HepG2 (cell line): ENCODE results near the gene ATP8A2. TPM values are rescaled to one million over a fixed set of nuclear protein-coding genes. Genes with fewer than 3 reads are reported as not detected.

ENCODE experiments used
- ATAC-seq: fragments of 200-7000 bp; cut with Tn5 transposase; 3 replicates; pipeline ENCODE4 v1.9.1; 2020; ENCODE audit warnings: mild to moderate bottlenecking, moderate library complexity
- BruUV-seq: library from RNA; stranded (reverse); fragments of 400-500 nt; replicated peaks from 2 replicates; lab custom pipeline; 2021; lab: Mats Ljungman, UMichigan
- CTCF ChIA-PET: fragments of 300-600 bp; formaldehyde crosslinking; extraction: SDS; loops from one replicate; lab custom pipeline; 2021; ENCODE audit warnings: low total read pairs, inconsistent platforms, low intra/inter-chr PET ratio; lab: Yijun Ruan, JAX
- POLR2A ChIA-PET: fragments of 350-600 bp; sonication (Branson Sonifier 250); formaldehyde crosslinking; loops from one replicate; lab custom pipeline; 2020; ENCODE audit warnings: antibody characterized with exemption, inconsistent platforms; lab: Yijun Ruan, JAX
- DNase-seq: peaks from one replicate; pipeline ENCODE4 v3.0.0-alpha.2; 2015; ENCODE audit warnings: low spot score
- FAIRE-seq: peaks from 3 replicates; lab custom pipeline; 2011; peaks lifted over from hg19 to GRCh38; lab: Jason Lieb, UNC
- H2AFZ ChIP-seq: one replicate; pipeline ENCODE4 v1.6.1; 2011; ENCODE audit warnings: low read length, inconsistent platforms
- H3K27ac ChIP-seq: fragments of 300-600 bp; 3 replicates; pipeline ENCODE4 v1.8.0; 2011; ENCODE audit warnings: mixed run types, mild to moderate bottlenecking, mixed read lengths, low read length, inconsistent platforms; ENCODE audit not compliant: insufficient read depth; ENCODE audit errors: extremely low read length
- H3K27me3 ChIP-seq, 2 experiments: fragments of 200-600 bp in 1 of 2; 2 replicates in 1 of 2; 3 replicates in 1 of 2; pipeline versions ENCODE4 v1.6.0 to v1.8.0; 2011; ENCODE audit warnings: low read length in 2 of 2, mild to moderate bottlenecking in 2 of 2, moderate library complexity in 2 of 2, inconsistent platforms in 1 of 2; ENCODE audit not compliant: insufficient read depth in 2 of 2, control insufficient read depth in 1 of 2
- H3K36me3 ChIP-seq, 2 experiments: fragments of 200-600 bp in 1 of 2; replicated peaks in 1 of 2; 2 replicates in 1 of 2; 3 replicates in 1 of 2; pipeline versions ENCODE4 v1.5.1 to v1.8.0; 2011; ENCODE audit warnings: low read length in 2 of 2, inconsistent platforms in 1 of 2; ENCODE audit not compliant: insufficient read depth in 2 of 2, control insufficient read depth in 1 of 2
- H3K4me1 ChIP-seq: 2 replicates; pipeline ENCODE4 v1.5.1; 2012; ENCODE audit warnings: low read length, inconsistent platforms; ENCODE audit not compliant: insufficient read depth
- H3K4me2 ChIP-seq: 2 replicates; pipeline ENCODE4 v1.6.0; 2011; ENCODE audit warnings: low read depth, low read length, inconsistent platforms
- H3K4me3 ChIP-seq, 3 experiments: fragments of 200-600 bp in 1 of 3; sonication (generic), shearing (Covaris generic) in 1 of 3; replicated peaks in 1 of 3; 2 replicates each; pipeline ENCODE4 v1.5.1; 2011 to 2016; ENCODE audit warnings: low read length in 3 of 3, inconsistent platforms in 2 of 3, low read depth in 2 of 3, mild to moderate bottlenecking in 2 of 3, control low read depth in 1 of 3, mixed read lengths in 1 of 3; ENCODE audit not compliant: insufficient read depth in 1 of 3
- H3K79me2 ChIP-seq: one replicate; pipeline ENCODE4 v1.6.1; 2011; ENCODE audit warnings: low read length, inconsistent platforms; ENCODE audit not compliant: insufficient read depth
- H3K9ac ChIP-seq: 2 replicates; pipeline ENCODE4 v1.6.0; 2011; ENCODE audit warnings: mild to moderate bottlenecking, low read depth, low read length, inconsistent platforms; ENCODE audit not compliant: insufficient read depth
- H3K9me3 ChIP-seq: 2 replicates; pipeline ENCODE4 v1.5.1; 2012; ENCODE audit warnings: mild to moderate bottlenecking, low read length
- H4K20me1 ChIP-seq: 2 replicates; pipeline ENCODE4 v1.6.0; 2011; ENCODE audit warnings: inconsistent platforms, mild to moderate bottlenecking, low read length, moderate library complexity; ENCODE audit not compliant: insufficient read depth
- E2F5 ChIP-seq: sonication (generic); formaldehyde crosslinking; conservative IDR thresholded peaks from 2 replicates; pipeline ENCODE4 v1.4.0; 2020; ENCODE audit warnings: missing genetic modification reagents
- NBN ChIP-seq: fragments of 450-650 bp; conservative IDR thresholded peaks from 2 replicates; pipeline ENCODE4 v1.6.1; 2017
- NCOR1 ChIP-seq: fragments of 200-600 bp; sonication (generic); IDR thresholded peaks from 2 replicates; pipeline ENCODE4 v1.7.0; 2017; ENCODE audit warnings: antibody characterized with exemption, low read length, borderline replicate concordance
- PATZ1 ChIP-seq: sonication (generic); formaldehyde crosslinking; IDR thresholded peaks from 2 replicates; pipeline ENCODE4 v1.4.0; 2020; ENCODE audit warnings: missing genetic modification reagents
- SRSF9 ChIP-seq: fragments of 200-400 bp; formaldehyde crosslinking; IDR thresholded peaks from 2 replicates; pipeline ENCODE4 v1.6.1; 2018; ENCODE audit warnings: borderline replicate concordance, mild to moderate bottlenecking, low read depth, low read length; ENCODE audit not compliant: insufficient read depth, poor library complexity, severe bottlenecking
- TCF7L2 ChIP-seq: IDR thresholded peaks from 2 replicates; pipeline ENCODE4 v1.6.1; 2011; ENCODE audit warnings: mild to moderate bottlenecking, low read depth, low read length, moderate library complexity
- ZBTB34 ChIP-seq: sonication (generic); formaldehyde crosslinking; IDR thresholded peaks from 2 replicates; pipeline ENCODE4 v1.8.0; 2022; ENCODE audit warnings: mild to moderate bottlenecking, missing genetic modification reagents
- ZBTB42 ChIP-seq: sonication (generic); formaldehyde crosslinking; IDR thresholded peaks from 2 replicates; pipeline ENCODE4 v1.5.0; 2020; ENCODE audit warnings: mild to moderate bottlenecking, missing genetic modification reagents
- ZMAT3 ChIP-seq: sonication (generic); formaldehyde crosslinking; conservative IDR thresholded peaks from 2 replicates; pipeline ENCODE4 v1.7.0; 2021; ENCODE audit warnings: missing genetic modification reagents
- ZNF841 ChIP-seq: sonication (generic); formaldehyde crosslinking; IDR thresholded peaks from 2 replicates; pipeline ENCODE4 v1.8.1; 2023; ENCODE audit warnings: missing genetic modification reagents, borderline replicate concordance
- WGBS: methylation state at CpG from one replicate; pipeline ENCODE4 v1.1.6; 2017; ENCODE audit warnings: low lambda C conversion rate; 5-methylcytosine and 5-hydroxymethylcytosine counted together
- in situ Hi-C: cut with HindIII; loops from 2 replicates; pipeline ENCODE4 v1.10.0; 2017; ENCODE audit warnings: low pct_unique_long_range_greater_than_20kb; ENCODE audit not compliant: extremely low pct_ligation_motif_present
- intact Hi-C: fragments of 100-400 bp; cut with micrococcal nuclease; formaldehyde crosslinking; loops from one replicate; pipeline ENCODE4 v1.10.0; 2022; ENCODE audit not compliant: unreplicated experiment
- polyA plus RNA-seq, 8 experiments: library from polyadenylated mRNA; depleted of rRNA in 3 of 8; stranded (reverse) in 7 of 8; unstranded in 1 of 8; fragments of >200 nt; fragmentation: Illumina TruSeq in 4 of 8; extraction: Trizol in 4 of 8; gene quantifications; 2 replicates each; pipeline versions ENCODE4 v1.2.1 to v1.2.3, GENCODE V29; 2011 to 2016; ENCODE audit warnings: low read depth in 4 of 8, missing spikeins in 1 of 8, mixed read lengths in 1 of 8; ENCODE audit not compliant: insufficient read depth in 1 of 8
- total RNA-seq, 5 experiments: library from RNA; depleted of rRNA; stranded (reverse); fragments of >200 nt; fragmentation: Illumina TruSeq; extraction: Trizol; gene quantifications; 2 replicates each; pipeline ENCODE4 v1.2.3, GENCODE V29; 2016; ENCODE audit warnings: low read depth in 1 of 5

ATP8A2 gene
- total and polyA plus RNA-seq, 2 of the 13 experiments (the other 11 are each of a cell fraction or from before 2014, with no cell fraction given), result 0.09 TPM; not detected in 1

- Histone ChIP-seq H3K9ac (no peak overlapping the region), H3K36me3 (no peaks in the 10 kb centered on the region), H4K20me1 (no peaks in the 10 kb centered on the region), H3K27ac (no peak overlapping the region), H3K27me3 (no peaks in the 10 kb centered on the region), H3K4me3 (no peak overlapping the region), H3K4me2 (no peak overlapping the region), H3K79me2 (no peaks in the 10 kb centered on the region), H3K9me3 (no peaks in the 10 kb centered on the region), H3K4me1 (no peaks in the 10 kb centered on the region), H2AFZ (no peak overlapping the region)
- CTCF ChIA-PET, result no interaction called here
- ATAC-seq (no peak), DNase-seq (no peak), FAIRE-seq (no peak)
- intact Hi-C loops (loop anchor here (10.0 kb wide), 1 partner anchor 1116 kb away; no protein-coding TSS in a partner anchor), in situ Hi-C loops (no loop called here)
- BruUV-seq, result no TSS peak
- no peak for TF ChIP-seq ZNF841
- TF ChIP-seq ZBTB42 (CRISPR knock-in tag), result no peak
- no peak for TF ChIP-seq ZMAT3 (CRISPR knock-in tag)
- TF ChIP-seq SRSF9, result no peak
- no peak for TF ChIP-seq TCF7L2
- TF ChIP-seq ZBTB34 (CRISPR knock-in tag), result no peak
- TF ChIP-seq NCOR1, result no peak
- TF ChIP-seq E2F5 (CRISPR knock-in tag), result no peak
- TF ChIP-seq PATZ1 (CRISPR knock-in tag), result no peak
- no peak for TF ChIP-seq NBN
- POLR2A ChIA-PET, result no interaction called here
- WGBS, result 0% methylated on average over 2 of the region's 2 CpGs
Observed at GRCh38 chr13:25578526-25578925, 206.8 kb downstream of the ATP8A2 start.
